ENCODE measurements around the gene DHX57.
"Not testable (repeated sequence)": the region's sequence is repeated elsewhere in the genome, so short reads cannot be mapped to it uniquely, and the experiment has no call there.

The DHX57 gene

DNA sequence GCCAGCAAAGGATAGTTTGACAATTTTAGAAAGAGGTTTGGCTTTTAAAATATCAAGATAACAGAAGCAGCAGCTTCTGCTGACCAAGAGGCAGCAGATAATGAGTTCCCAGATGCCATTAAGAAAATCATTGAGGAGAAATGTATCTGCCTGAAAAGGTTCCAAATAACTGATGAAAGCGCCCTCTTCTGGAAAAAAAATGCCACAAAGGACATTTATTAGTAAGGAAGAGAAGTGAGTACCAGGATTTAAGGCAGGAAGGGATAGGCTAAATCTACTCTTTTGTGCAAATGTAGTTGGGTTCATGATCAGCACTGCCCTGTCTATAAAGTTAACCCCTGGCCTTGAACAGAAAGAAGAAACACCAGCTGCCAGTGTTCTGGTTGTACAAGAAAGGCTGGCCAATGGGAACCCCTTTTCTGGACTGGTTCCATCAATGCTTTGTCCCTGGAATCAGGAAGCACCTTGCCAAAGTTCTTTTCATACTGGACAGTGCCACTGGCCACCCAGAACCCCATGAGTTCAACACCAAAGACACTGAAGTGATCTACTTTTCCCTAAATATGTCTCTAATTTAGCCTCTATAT, 40.6 kb downstream of the DHX57 start:
- no peak overlapping the region for H3K4me3 ChIP-seq (ENCODE audit: insufficient read depth, low read depth, low read length, poor library complexity, severe bottlenecking)
- peaks cover 7% of the 10 kb centered on the region for H3K36me3 ChIP-seq (ENCODE audit: control insufficient read depth, insufficient read depth, low read length)
- no peaks in the 10 kb centered on the region for H3K4me1 ChIP-seq (ENCODE audit: control insufficient read depth, insufficient read depth, low read length, poor library complexity, severe bottlenecking)
- H3K9me3 ChIP-seq (ENCODE audit: control insufficient read depth, low read length): no peaks in the 10 kb centered on the region
- H3K27me3 ChIP-seq (replicated peaks; ENCODE audit: control insufficient read depth, insufficient read depth, low read length, poor library complexity, severe bottlenecking): no peaks in the 10 kb centered on the region
- H3K27ac ChIP-seq (ENCODE audit: insufficient read depth, low read length, poor library complexity, severe bottlenecking): no peak overlapping the region
- no peak for DNase-seq

DNA sequence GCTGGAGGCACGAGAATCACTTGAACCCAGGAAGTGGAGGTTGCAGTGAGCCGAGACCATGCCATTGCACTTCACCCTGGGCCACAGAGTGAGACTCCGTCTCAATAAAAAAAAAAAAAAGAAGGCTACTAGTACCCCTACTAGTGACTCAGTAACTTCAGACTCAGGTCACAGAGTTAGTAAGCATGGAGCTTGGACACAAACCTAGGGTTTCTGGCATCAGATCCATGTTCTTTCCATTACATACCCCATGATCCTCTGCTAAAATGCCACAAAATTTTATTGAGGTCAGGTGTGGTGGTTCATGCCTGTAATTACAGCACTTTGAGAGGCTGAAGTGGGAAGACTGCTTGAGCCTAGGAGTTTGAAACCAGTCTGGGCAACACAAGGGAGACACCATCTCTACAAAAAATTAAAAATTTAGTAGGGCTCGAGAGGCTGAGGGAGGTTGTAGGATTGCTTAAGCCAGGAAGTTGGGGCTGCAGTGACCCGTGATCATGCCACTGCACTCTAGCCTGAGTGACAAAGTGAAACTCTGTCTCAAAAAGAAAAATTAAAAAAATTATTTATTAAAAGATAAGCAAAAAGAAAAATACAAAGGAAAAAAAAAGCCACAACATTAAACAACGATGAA, 45.1 kb downstream of the DHX57 start:
- H3K36me3 ChIP-seq (ENCODE audit: control insufficient read depth, insufficient read depth, low read length): peaks cover 14% of the 10 kb centered on the region
- H3K27ac ChIP-seq (ENCODE audit: insufficient read depth, low read length, poor library complexity, severe bottlenecking): no peak overlapping the region
- no peaks in the 10 kb centered on the region for H3K4me1 ChIP-seq (ENCODE audit: control insufficient read depth, insufficient read depth, low read length, poor library complexity, severe bottlenecking)
- H3K27me3 ChIP-seq (replicated peaks; ENCODE audit: control insufficient read depth, insufficient read depth, low read length, poor library complexity, severe bottlenecking): no peaks in the 10 kb centered on the region
- no peak for DNase-seq
- no peaks in the 10 kb centered on the region for H3K9me3 ChIP-seq (ENCODE audit: control insufficient read depth, low read length)
- no peak overlapping the region for H3K4me3 ChIP-seq (ENCODE audit: insufficient read depth, low read depth, low read length, poor library complexity, severe bottlenecking)

DNA sequence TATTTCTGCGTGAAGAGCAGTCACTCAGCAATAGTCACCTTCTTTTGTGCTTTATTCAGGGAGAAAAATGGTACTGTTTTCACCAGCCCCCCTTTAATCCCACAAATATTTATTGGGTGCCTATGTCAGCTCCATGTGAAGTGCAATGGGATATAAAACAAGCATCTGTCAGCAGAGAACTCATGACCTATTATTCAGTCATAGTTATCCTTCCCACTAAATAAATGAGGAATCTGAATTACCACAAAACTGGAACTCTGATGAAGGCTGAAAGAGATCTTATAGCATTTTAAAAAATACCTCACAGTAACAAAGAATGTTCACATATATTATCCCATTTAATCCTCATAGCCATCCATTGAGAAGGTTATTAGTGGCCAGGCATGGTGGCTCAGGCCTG, 45.8 kb downstream of the DHX57 start:
- DNase-seq: no peak
- Histone ChIP-seq H3K27me3 (replicated peaks; ENCODE audit: control insufficient read depth, insufficient read depth, low read length, poor library complexity, severe bottlenecking) (no peaks in the 10 kb centered on the region), H3K4me1 (ENCODE audit: control insufficient read depth, insufficient read depth, low read length, poor library complexity, severe bottlenecking) (no peaks in the 10 kb centered on the region), H3K9me3 (ENCODE audit: control insufficient read depth, low read length) (no peaks in the 10 kb centered on the region), H3K4me3 (ENCODE audit: insufficient read depth, low read depth, low read length, poor library complexity, severe bottlenecking) (no peak overlapping the region), H3K27ac (ENCODE audit: insufficient read depth, low read length, poor library complexity, severe bottlenecking) (no peak overlapping the region), H3K36me3 (ENCODE audit: control insufficient read depth, insufficient read depth, low read length) (peaks cover 16% of the 10 kb centered on the region)

DNA sequence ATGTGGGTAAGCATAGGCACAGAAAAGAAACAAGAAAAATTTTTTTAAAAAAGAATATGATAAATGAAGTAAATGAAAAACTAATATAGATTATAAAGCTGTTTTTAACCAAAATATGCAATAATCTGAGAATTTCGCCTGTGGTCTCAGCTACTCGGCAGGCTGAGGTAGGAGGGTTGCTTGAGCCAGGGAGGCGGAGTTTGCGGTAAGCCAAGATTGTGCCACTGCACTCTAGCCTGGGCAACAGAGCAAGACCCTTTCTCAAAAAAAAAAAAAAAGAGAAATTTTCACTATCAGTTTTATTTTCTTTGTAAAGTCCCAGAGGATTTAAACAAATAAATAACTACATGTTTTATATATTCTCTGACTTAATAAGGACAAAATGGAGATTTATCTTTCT, 47.3 kb downstream of the DHX57 start:
- no peaks in the 10 kb centered on the region for H3K4me1 ChIP-seq (ENCODE audit: control insufficient read depth, insufficient read depth, low read length, poor library complexity, severe bottlenecking)
- no peak overlapping the region for H3K4me3 ChIP-seq (ENCODE audit: insufficient read depth, low read depth, low read length, poor library complexity, severe bottlenecking)
- H3K9me3 ChIP-seq (ENCODE audit: control insufficient read depth, low read length): no peaks in the 10 kb centered on the region
- no peaks in the 10 kb centered on the region for H3K27me3 ChIP-seq (replicated peaks; ENCODE audit: control insufficient read depth, insufficient read depth, low read length, poor library complexity, severe bottlenecking)
- H3K36me3 ChIP-seq (ENCODE audit: control insufficient read depth, insufficient read depth, low read length): peaks cover 16% of the 10 kb centered on the region
- no peak for DNase-seq
- H3K27ac ChIP-seq (ENCODE audit: insufficient read depth, low read length, poor library complexity, severe bottlenecking): no peak overlapping the region

DNA sequence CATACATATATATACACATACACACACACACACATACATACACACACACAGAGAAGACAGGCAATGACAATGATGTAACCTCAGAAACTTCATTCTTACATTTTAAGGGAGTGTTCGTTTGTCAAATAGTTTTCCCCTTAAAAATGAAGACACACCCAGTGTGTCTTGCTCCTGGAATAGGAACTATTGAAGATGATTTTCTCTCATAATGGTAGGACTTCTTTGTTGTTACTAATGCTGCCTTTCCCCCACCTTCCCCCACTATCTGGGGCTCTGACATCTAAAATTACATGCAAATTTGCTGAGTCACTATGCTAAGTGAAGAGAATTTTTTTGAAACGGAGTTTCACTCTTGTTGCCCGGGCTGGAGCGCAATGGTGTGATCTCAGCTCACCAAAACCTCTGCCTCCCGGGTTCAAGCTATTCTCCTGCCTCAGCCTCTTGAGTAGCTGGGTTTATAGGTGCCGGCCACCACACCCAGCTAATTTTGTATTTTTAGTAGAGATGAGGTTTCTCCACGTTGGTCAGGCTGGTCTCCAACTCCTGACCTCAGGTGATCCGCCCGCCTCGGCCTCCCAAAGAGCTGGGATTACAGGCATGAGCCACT, 48.1 kb downstream of the DHX57 start:
- H3K36me3 ChIP-seq (ENCODE audit: control insufficient read depth, insufficient read depth, low read length): peaks cover 16% of the 10 kb centered on the region
- H3K27me3 ChIP-seq (replicated peaks; ENCODE audit: control insufficient read depth, insufficient read depth, low read length, poor library complexity, severe bottlenecking); DNase-seq; H3K4me3 ChIP-seq (ENCODE audit: insufficient read depth, low read depth, low read length, poor library complexity, severe bottlenecking); H3K4me1 ChIP-seq (ENCODE audit: control insufficient read depth, insufficient read depth, low read length, poor library complexity, severe bottlenecking); H3K27ac ChIP-seq (ENCODE audit: insufficient read depth, low read length, poor library complexity, severe bottlenecking); H3K9me3 ChIP-seq (ENCODE audit: control insufficient read depth, low read length): not testable (repeated sequence)

DNA sequence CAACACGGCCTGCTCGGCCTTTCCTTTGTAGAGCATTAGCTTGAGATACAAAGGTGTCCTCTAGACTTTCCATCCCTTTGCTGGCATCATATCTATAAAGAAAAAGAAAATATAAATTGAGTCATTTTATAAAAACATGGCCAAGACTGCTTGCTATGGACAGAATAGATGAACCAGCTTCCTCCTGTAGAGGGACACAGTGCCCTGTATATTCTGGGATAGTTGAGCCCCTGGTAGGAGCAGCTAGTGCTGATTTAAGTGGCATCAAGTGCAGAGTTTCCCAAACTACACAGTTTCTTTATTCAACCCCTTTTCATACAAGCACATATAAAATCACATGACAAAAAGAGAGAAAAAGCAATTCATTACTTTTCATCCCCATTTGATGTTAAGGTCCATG, 49.8 kb downstream of the DHX57 start:
- no peaks in the 10 kb centered on the region for H3K4me1 ChIP-seq (ENCODE audit: control insufficient read depth, insufficient read depth, low read length, poor library complexity, severe bottlenecking)
- H3K9me3 ChIP-seq (ENCODE audit: control insufficient read depth, low read length): no peaks in the 10 kb centered on the region
- no peak overlapping the region for H3K4me3 ChIP-seq (ENCODE audit: insufficient read depth, low read depth, low read length, poor library complexity, severe bottlenecking)
- no peak for DNase-seq
- no peaks in the 10 kb centered on the region for H3K27me3 ChIP-seq (replicated peaks; ENCODE audit: control insufficient read depth, insufficient read depth, low read length, poor library complexity, severe bottlenecking)
- H3K27ac ChIP-seq (ENCODE audit: insufficient read depth, low read length, poor library complexity, severe bottlenecking): no peak overlapping the region
- H3K36me3 ChIP-seq (ENCODE audit: control insufficient read depth, insufficient read depth, low read length): peaks cover 16% of the 10 kb centered on the region

DNA sequence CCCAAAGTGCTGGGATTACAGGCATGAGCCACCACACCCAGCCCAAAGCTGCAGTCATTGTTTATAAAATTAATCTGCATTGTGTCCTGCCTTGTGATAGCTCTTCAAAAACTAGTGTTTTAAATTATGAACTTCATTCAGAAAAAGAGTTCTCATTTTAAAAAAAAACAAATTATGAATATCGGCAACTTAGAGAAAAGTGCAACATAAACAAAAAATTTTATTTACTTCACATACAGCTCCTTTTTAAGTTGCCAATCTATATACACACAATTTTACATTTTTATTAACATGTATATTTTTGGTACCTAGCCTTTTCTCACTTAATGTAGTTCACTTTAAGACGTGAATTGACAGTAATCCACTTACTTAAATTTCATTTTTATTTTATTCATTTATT, 50.8 kb downstream of the DHX57 start:
- Histone ChIP-seq H3K4me1 (ENCODE audit: control insufficient read depth, insufficient read depth, low read length, poor library complexity, severe bottlenecking) (no peaks in the 10 kb centered on the region), H3K36me3 (ENCODE audit: control insufficient read depth, insufficient read depth, low read length) (peaks cover 12% of the 10 kb centered on the region), H3K4me3 (ENCODE audit: insufficient read depth, low read depth, low read length, poor library complexity, severe bottlenecking) (no peak overlapping the region), H3K27me3 (replicated peaks; ENCODE audit: control insufficient read depth, insufficient read depth, low read length, poor library complexity, severe bottlenecking) (no peaks in the 10 kb centered on the region), H3K27ac (ENCODE audit: insufficient read depth, low read length, poor library complexity, severe bottlenecking) (no peak overlapping the region), H3K9me3 (ENCODE audit: control insufficient read depth, low read length) (no peaks in the 10 kb centered on the region)
- no peak for DNase-seq

DNA sequence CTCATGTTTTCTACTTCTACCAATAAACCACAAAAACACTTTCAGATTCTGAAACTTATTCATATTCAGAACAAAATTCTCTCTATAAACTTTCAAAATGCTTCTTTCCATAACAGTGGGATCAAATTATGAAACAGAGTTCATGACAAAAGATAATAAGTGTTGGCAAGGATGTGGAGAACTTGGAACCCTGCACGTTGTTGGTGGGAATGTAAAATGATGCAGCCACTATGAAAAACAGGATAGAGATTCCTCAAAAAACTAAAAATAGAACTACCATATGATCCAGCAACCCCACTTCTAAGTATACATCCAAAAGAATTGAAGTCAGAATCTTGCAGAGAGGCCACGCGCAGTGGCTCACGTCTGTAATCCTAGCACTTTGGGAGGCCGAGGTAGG, 52.3 kb downstream of the DHX57 start:
- peaks cover 16% of the 10 kb centered on the region for H3K36me3 ChIP-seq (ENCODE audit: control insufficient read depth, insufficient read depth, low read length)
- H3K4me1 ChIP-seq (ENCODE audit: control insufficient read depth, insufficient read depth, low read length, poor library complexity, severe bottlenecking): no peaks in the 10 kb centered on the region

DNA sequence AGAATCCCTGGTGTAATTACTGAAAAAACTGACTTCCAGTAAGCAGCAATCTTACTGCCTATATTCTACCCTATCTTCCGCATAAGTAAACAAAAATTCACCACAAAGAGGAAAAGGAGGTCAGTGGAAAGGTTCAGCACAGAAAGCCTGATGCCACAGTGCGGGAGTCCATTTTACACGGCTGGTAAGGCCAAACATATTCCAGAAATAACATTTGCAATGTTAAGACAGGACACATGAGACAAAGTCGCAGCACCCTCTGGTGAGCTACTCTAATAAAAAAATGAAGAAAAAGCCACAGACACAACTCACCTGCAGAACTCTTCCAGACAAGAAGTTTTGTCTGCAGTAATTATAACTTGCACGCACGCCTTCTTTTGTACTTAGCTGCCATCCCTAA, 57.2 kb downstream of the DHX57 start:
- no peak overlapping the region for H3K4me3 ChIP-seq (ENCODE audit: insufficient read depth, low read depth, low read length, poor library complexity, severe bottlenecking)
- H3K27ac ChIP-seq (ENCODE audit: insufficient read depth, low read length, poor library complexity, severe bottlenecking): no peak overlapping the region
- H3K36me3 ChIP-seq (ENCODE audit: control insufficient read depth, insufficient read depth, low read length): peaks cover 17% of the 10 kb centered on the region
- no peaks in the 10 kb centered on the region for H3K9me3 ChIP-seq (ENCODE audit: control insufficient read depth, low read length)
- DNase-seq: no peak
- no peaks in the 10 kb centered on the region for H3K4me1 ChIP-seq (ENCODE audit: control insufficient read depth, insufficient read depth, low read length, poor library complexity, severe bottlenecking)
- H3K27me3 ChIP-seq (replicated peaks; ENCODE audit: control insufficient read depth, insufficient read depth, low read length, poor library complexity, severe bottlenecking): no peaks in the 10 kb centered on the region

More for the DNA sequence above, 52.3 kb downstream of the DHX57 start:
- H3K27me3 ChIP-seq (replicated peaks; ENCODE audit: control insufficient read depth, insufficient read depth, low read length, poor library complexity, severe bottlenecking): no peaks in the 10 kb centered on the region
- H3K4me3 ChIP-seq (ENCODE audit: insufficient read depth, low read depth, low read length, poor library complexity, severe bottlenecking): no peak overlapping the region
- no peak overlapping the region for H3K27ac ChIP-seq (ENCODE audit: insufficient read depth, low read length, poor library complexity, severe bottlenecking)
- no peak for DNase-seq
- no peaks in the 10 kb centered on the region for H3K9me3 ChIP-seq (ENCODE audit: control insufficient read depth, low read length)

DNA sequence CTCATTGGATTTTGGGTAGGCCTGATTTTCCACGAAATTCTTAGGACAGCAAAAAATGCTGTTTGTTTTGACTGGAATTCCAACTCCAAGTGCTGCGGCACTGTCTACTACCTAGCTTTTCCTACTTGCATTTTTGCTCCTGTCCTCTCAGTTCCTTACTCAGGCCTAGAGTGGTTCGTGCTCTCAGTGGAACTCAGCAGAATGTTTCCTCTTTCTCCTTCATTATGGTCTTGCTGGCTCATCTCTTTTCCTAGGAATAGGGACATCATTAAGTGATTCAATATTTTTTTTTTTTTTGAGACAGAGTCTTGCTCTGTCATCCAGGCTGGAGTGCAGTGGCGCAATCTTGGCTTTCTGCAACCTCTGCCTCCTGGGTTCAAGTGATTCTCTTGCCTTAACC, 59.8 kb downstream of the DHX57 start:
- no peak for DNase-seq
- Histone ChIP-seq H3K9me3 (ENCODE audit: control insufficient read depth, low read length) (no peaks in the 10 kb centered on the region), H3K36me3 (ENCODE audit: control insufficient read depth, insufficient read depth, low read length) (peaks cover 24% of the 10 kb centered on the region), H3K4me1 (ENCODE audit: control insufficient read depth, insufficient read depth, low read length, poor library complexity, severe bottlenecking) (no peaks in the 10 kb centered on the region), H3K27ac (ENCODE audit: insufficient read depth, low read length, poor library complexity, severe bottlenecking) (no peak overlapping the region), H3K4me3 (ENCODE audit: insufficient read depth, low read depth, low read length, poor library complexity, severe bottlenecking) (no peak overlapping the region), H3K27me3 (replicated peaks; ENCODE audit: control insufficient read depth, insufficient read depth, low read length, poor library complexity, severe bottlenecking) (no peaks in the 10 kb centered on the region)
